HG02642 (cell line): ENCODE data around the gene MARCO.
"Not testable (repeated sequence)": the region's sequence is repeated elsewhere in the genome, so short reads cannot be mapped to it uniquely, and the experiment has no call there.

Source experiments
- ATAC-seq: cut with Tn5 transposase; IDR thresholded peaks from one replicate; pipeline ENCODE4 v1.9.1; 2021; ENCODE audit warnings: mild to moderate bottlenecking; ENCODE audit not compliant: unreplicated experiment, poor library complexity

Gene MARCO

DNA sequence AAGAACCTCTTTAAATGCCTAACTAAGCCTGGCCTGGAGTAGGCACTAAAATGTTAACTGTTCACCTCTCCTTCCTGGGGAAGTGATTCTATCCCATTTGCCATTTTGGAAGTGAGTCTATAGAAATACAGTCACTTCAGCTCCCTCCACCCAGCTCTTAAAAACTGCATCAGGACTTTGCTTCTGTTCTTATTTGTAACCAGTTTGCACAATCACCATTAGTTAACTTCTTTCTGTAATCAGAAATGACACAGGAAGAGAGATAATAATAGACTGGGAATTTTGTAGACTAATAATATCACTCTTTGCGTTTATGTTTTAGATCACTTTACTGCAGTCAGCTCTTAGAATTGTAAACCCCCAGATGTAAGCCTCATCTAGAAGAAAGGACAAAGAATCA, 16.0 kb upstream of the MARCO start:
- no peak for ATAC-seq

- ATAC-seq, result no peak
Observed at GRCh38 chr2:118929059-118929458, 12.9 kb upstream of the MARCO start.

DNA sequence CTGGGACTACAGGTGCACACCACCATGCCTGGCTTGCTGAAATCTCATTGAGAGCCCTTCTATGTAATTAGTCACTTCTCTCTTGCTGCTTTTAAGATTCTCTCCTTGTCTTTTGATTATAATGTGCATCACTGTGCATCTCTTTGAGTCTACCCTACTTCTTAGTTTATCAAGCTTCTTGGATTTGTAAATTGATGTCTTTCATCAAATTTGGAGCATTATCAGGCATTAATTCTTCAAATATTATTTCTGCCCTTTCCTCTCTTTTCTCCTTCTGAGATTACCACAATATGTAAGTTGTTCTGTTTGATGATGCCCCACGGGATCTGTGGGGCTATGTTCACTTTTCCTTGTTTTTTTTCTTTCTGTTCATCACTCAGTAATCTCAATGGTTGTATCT, 9.0 kb upstream of the MARCO start:
- ATAC-seq, result no peak

DNA sequence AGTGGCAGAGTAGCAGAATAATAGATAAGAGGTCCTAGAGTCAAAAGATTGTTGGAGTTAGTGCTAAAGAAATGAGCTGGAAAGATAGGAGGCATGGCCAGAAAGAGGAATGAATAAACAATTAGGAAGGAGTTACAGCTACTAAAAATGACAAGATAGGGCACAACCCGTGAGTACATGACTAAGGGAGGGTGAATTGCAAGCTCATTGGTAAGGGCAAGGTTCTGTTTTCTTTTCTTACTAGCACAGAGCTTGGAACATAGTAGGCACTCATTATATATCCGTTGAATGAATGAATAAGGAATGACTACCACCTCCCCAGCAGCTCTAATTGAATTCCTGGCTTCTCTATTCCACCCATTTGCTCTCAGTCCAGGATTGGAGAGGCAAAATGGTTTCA, 5.7 kb upstream of the MARCO start:
- no peak for ATAC-seq

- ATAC-seq, result no peak
Observed at GRCh38 chr2:118936936-118937335, 5.1 kb upstream of the MARCO start.

DNA sequence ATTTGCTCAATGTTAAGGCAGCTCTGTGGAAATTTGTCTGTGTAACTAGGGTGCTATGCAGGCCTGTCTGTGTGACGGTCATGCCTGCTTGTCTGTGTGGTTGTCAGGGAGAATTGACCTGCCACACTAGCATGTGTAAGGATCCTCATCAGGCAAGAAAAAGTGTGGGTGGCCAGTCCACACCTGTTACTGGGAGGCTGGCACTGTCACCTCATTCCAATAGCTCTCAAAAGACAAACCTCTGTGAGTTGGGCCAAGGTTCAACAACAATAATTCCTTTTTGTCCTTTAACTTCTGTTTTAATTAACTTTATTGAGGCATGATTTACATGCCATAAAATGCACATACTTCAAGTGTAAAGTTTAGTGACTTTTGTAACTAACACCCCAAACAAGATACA, 4.2 kb upstream of the MARCO start:
- ATAC-seq, result no peak

GRCh38 chr2:118939994-118940393, 2.0 kb upstream of the MARCO start:
- ATAC-seq, result no peak

DNA sequence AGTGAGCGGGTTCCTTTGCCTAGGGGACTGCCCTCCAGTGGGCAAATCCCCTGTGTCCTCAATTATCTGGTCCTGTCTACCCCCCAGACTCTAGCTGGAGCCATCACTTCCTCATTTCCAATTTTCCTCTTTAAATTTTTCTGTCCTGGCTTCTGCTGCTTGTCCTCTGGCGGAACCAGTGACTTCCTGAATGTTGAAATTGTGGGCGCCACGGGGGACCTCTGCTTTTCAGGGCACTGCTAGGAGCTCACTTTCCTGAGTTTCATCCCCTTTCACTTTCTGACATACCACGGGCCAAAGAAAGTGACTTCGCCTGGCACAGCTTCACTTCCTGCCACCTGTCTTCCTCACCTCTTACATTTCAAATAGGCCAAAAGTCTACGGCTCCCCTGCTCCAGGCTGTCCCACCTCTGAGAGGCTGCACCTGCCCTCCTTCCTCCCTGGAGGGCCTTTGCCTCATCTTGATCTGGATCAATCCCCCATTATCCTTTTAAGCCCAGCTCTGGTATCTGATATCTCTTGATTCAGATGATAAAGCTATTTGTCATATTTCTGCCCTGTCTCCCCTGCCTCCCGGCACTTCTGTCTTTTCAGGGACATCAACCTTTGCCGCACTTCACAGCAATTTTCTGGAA, 1.4 kb upstream of the MARCO start:
- ATAC-seq, result no peak

GRCh38 chr2:118943286-118943685, 1.3 kb downstream of the MARCO start:
- ATAC-seq, result no peak

DNA sequence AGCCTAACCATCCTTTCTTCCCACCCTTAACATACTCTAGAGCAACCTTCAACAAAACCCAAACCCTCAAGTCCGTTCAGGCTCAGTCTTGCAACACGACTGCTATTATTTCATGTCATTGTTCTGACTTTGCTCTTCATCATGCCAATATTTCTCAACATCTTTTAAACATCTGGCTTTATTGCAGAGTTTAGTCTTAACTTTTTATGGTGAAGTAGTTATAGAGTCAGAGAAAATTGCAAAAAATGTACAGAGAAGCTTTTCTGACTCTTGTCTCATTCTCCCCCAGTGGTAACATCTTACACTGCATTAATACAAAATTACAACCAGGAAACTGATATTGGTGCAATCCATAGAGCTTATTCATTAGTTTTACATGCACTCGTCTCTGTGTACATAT, 3.9 kb downstream of the MARCO start:
- ATAC-seq, result no peak

GRCh38 chr2:118948266-118948665, 6.3 kb downstream of the MARCO start:
- not testable (repeated sequence) for ATAC-seq

GRCh38 chr2:118954297-118955060, 12.5 kb downstream of the MARCO start:
- ATAC-seq, result no peak

DNA sequence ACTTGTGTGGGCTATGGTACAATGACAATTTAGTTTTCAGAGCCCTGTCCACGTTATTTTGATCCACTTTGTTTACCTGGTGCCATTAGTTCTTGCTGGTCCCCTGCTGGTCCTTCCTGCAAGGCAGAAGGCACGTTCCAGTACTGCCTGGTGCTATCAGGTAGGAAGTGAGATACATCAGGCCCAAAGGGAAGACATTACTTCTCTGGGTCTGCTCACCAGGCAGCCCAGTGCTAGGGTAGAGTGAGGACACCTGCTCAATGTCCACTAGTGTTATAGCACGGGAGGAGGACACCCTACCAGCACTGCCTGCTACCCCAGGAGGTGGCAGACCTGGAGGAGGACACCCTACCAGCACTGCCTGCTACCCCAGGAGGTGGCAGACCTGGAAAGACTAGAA, 23.7 kb downstream of the MARCO start:
- no peak for ATAC-seq

DNA sequence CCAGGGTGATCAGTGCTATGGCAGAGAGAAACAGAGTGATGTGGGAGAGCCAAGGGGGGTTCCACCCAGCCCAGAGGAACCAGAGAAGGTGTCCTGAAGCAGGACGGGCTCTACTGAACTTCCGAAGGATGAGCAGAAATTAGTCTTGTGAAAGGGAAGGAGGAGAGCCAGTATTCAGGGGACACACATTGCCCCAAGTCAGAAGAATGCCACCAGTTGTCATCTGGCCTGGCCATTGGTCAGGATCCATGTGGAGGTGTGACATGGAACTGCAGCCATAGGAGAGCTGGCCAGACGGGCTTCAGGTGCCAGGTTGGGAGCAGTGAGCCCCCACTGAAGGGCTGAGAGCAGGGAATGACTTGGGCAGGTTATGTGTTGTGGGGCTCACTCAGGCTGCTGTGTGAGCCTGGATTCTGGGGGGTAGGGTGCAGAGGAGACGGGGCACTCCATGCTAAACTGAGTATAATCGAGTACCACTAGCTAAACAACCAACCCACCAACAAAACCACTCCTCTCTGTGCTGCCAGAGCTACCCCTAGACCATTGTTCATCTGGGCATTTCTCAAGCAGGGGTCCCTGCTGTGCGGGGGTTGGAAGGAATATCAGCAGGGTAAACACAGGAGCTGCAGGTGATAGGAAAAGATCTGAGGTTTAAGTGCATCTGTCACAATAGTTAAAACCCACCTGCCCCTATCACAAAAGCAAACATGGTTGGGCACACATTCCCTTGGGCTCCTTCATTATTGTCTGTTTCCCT, 25.3 kb downstream of the MARCO start:
- ATAC-seq, result no peak

GRCh38 chr2:118968042-118968441, 26.0 kb downstream of the MARCO start:
- ATAC-seq, result no peak

GRCh38 chr2:118968961-118969733, 27.2 kb downstream of the MARCO start:
- no peak for ATAC-seq

DNA sequence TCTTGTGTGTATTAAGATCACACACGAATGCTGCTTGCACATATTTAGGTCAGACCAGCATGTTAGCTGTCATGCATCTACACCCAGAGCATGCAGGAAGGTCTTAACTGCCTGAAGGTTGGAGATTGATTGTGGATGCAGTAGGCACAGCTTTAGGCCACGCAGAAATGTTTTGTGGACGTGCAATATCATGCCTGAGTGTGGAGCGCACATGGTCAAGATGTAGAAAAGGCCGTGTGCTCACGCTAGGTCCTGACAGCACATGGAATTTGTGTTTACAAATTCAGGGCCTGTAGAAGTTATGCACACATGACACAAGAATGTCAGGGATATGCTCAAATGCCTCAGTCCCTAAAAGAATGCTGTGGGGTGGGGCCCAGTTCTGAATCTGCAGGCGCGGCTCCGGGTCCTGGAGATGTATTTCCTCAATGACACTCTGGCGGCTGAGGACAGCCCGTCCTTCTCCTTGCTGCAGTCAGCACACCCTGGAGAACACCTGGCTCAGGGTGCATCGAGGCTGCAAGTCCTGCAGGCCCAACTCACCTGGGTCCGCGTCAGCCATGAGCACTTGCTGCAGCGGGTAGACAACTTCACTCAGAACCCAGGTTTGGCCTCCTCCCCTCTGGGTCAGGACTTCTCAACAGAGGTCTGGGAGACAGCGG, 27.9 kb downstream of the MARCO start:
- ATAC-seq, result no peak

- ATAC-seq, result no peak
Observed at GRCh38 chr2:118970396-118971135, 28.6 kb downstream of the MARCO start.
